Natural killer cell treated with Interleukin-12 subunit alpha and Interleukin-12 subunit beta and Interleukin-15 and Interleukin-18, amount 100 ng/mL, for 72 hours (primary cell): ENCODE measurements around the gene CHMP2A. TPM values are rescaled to one million over a fixed set of nuclear protein-coding genes. Genes with fewer than 3 reads are reported as not detected.
"Not testable (repeated sequence)": the region's sequence is repeated elsewhere in the genome, so short reads cannot be mapped to it uniquely, and the experiment has no call there.

Experiments
- ATAC-seq, 2 donors: fragments of 150-1000 bp; cut with Tn5 transposase in 1 of 2; sonication (Bioruptor Pico), chemical (Tn5 transposase) in 1 of 2; 2 replicates each; pipeline ENCODE4 v1.10.0; 2021
- DNase-seq: peaks from one replicate; pipeline ENCODE4 v3.0.0; 2022; ENCODE audit warnings: low spot score
- H3K27ac Mint-ChIP-seq, 2 donors: 1 replicate in 1 of 2; 2 replicates in 1 of 2; pipeline ENCODE4 v1.8.0; 2022; ENCODE audit warnings: mixed read lengths in 2 of 2, mild to moderate bottlenecking in 1 of 2, moderate library complexity in 1 of 2
- H3K27me3 Mint-ChIP-seq, 2 donors: 1 replicate in 1 of 2; 2 replicates in 1 of 2; pipeline ENCODE4 v1.8.0; 2022; ENCODE audit warnings: mixed read lengths in 2 of 2
- H3K36me3 Mint-ChIP-seq: one replicate; pipeline ENCODE4 v1.8.0; 2022; ENCODE audit warnings: mixed read lengths
- H3K4me1 Mint-ChIP-seq, 2 donors: 1 replicate in 1 of 2; 2 replicates in 1 of 2; pipeline ENCODE4 v1.8.0; 2022; ENCODE audit warnings: low read depth in 2 of 2, mixed read lengths in 2 of 2, mild to moderate bottlenecking in 1 of 2
- H3K4me3 Mint-ChIP-seq: one replicate; pipeline ENCODE4 v1.8.0; 2022; ENCODE audit warnings: mixed read lengths
- H3K9me3 Mint-ChIP-seq: 2 replicates; pipeline ENCODE4 v1.8.0; 2022; ENCODE audit warnings: mixed read lengths
- total RNA-seq, 2 donors: library from RNA; stranded (reverse); gene quantifications; one replicate each; pipeline ENCODE4 v1.2.3, GENCODE V29; 2022

The CHMP2A gene
- total RNA-seq = 10 to 100 TPM; 60.2 to 99.9 TPM

GRCh38 chr19:58554494-58555368, at the start of gene CHMP2A:
TSS of gene CHMP2A (minus strand) at chr19:58555105. CDS start at chr19:58554212, 893 bp downstream.
- peak; percentile 99 for DNase-seq
- H3K36me3 Mint-ChIP-seq = peaks cover 28% of the 10 kb centered on the region
- peaks cover 60% of the 10 kb centered on the region in 2 donors for H3K4me1 Mint-ChIP-seq
- H3K27me3 Mint-ChIP-seq = no peaks in the 10 kb centered on the region
- H3K4me3 Mint-ChIP-seq = peak within 1 kb of the TSS; percentile 99
- ATAC-seq = peak; percentile 63 to 71
- peak within 1 kb of the TSS; percentile 98 to 100 for H3K27ac Mint-ChIP-seq
- no peaks in the 10 kb centered on the region for H3K9me3 Mint-ChIP-seq

- Mint-ChIP-seq H3K4me1 (peaks cover 2 to 3% of the 10 kb centered on the region in 2 donors), H3K27me3 (no peaks in the 10 kb centered on the region), H3K36me3 (peaks cover 3% of the 10 kb centered on the region), H3K4me3 (no peak overlapping the region), H3K27ac (no peak overlapping the region), H3K9me3 (no peaks in the 10 kb centered on the region)
- ATAC-seq (no peak), DNase-seq (no peak)
Measured at GRCh38 chr19:58586133-58586765, 31.3 kb upstream of the CHMP2A start.

- H3K9me3 Mint-ChIP-seq = no peaks in the 10 kb centered on the region
- DNase-seq = no peak
- H3K36me3 Mint-ChIP-seq = peaks cover 5% of the 10 kb centered on the region
- no peak for ATAC-seq
- no peaks in the 10 kb centered on the region for H3K27me3 Mint-ChIP-seq
- H3K4me1 Mint-ChIP-seq = peaks cover 8 to 9% of the 10 kb centered on the region in 2 donors
- no peak overlapping the region for H3K27ac Mint-ChIP-seq
- H3K4me3 Mint-ChIP-seq = no peak overlapping the region
Measured at GRCh38 chr19:58585442-58586132, 30.7 kb upstream of the CHMP2A start.

- H3K27ac Mint-ChIP-seq = no peak overlapping the region
- ATAC-seq (no peak), DNase-seq (no peak)
- peaks cover 8 to 11% of the 10 kb centered on the region in 2 donors for H3K4me1 Mint-ChIP-seq
- peaks cover 5% of the 10 kb centered on the region for H3K36me3 Mint-ChIP-seq
- no peaks in the 10 kb centered on the region for H3K27me3 Mint-ChIP-seq
- H3K4me3 Mint-ChIP-seq = no peak overlapping the region
- no peaks in the 10 kb centered on the region for H3K9me3 Mint-ChIP-seq
Measured at GRCh38 chr19:58584498-58585441, 29.9 kb upstream of the CHMP2A start.

GRCh38 chr19:58582985-58583384, 28.1 kb upstream of the CHMP2A start:
- H3K4me3 Mint-ChIP-seq = no peak overlapping the region
- ATAC-seq = no peak
- no peaks in the 10 kb centered on the region for H3K27me3 Mint-ChIP-seq
- H3K9me3 Mint-ChIP-seq = no peaks in the 10 kb centered on the region
- peaks cover 5% of the 10 kb centered on the region for H3K36me3 Mint-ChIP-seq
- no peak for DNase-seq
- H3K27ac Mint-ChIP-seq = no peak overlapping the region
- H3K4me1 Mint-ChIP-seq = peaks cover 11 to 17% of the 10 kb centered on the region in 2 donors

- ATAC-seq = peak; percentile 96 to 98
- DNase-seq = peak; percentile 90
- H3K27ac Mint-ChIP-seq = peak overlapping the region in 1 of 2 donors; percentile 89
- H3K27me3 Mint-ChIP-seq = no peaks in the 10 kb centered on the region
- no peak overlapping the region for H3K4me3 Mint-ChIP-seq
- peaks cover 5% of the 10 kb centered on the region for H3K36me3 Mint-ChIP-seq
- no peaks in the 10 kb centered on the region for H3K9me3 Mint-ChIP-seq
- H3K4me1 Mint-ChIP-seq = peaks cover 16 to 17% of the 10 kb centered on the region in 2 donors
Measured at GRCh38 chr19:58581227-58582141, 26.6 kb upstream of the CHMP2A start.

GRCh38 chr19:58579473-58580142, 24.7 kb upstream of the CHMP2A start:
- Mint-ChIP-seq H3K27ac (peak overlapping the region; percentile 12 to 22), H3K4me1 (peaks cover 22% of the 10 kb centered on the region in 2 donors), H3K9me3 (no peaks in the 10 kb centered on the region), H3K36me3 (peaks cover 5% of the 10 kb centered on the region), H3K4me3 (no peak overlapping the region), H3K27me3 (no peaks in the 10 kb centered on the region)
- DNase-seq (no peak), ATAC-seq (no peak)

GRCh38 chr19:58578012-58578925, 23.4 kb upstream of the CHMP2A start:
- Mint-ChIP-seq H3K4me1 (peaks cover 31 to 32% of the 10 kb centered on the region in 2 donors), H3K27me3 (no peaks in the 10 kb centered on the region), H3K9me3 (peaks cover 3% of the 10 kb centered on the region), H3K4me3 (peak overlapping the region; percentile 1), H3K36me3 (peaks cover 11% of the 10 kb centered on the region), H3K27ac (peak overlapping the region; percentile 12 to 22)
- ATAC-seq (no peak), DNase-seq (no peak)

- DNase-seq, H3K27me3 Mint-ChIP-seq, H3K9me3 Mint-ChIP-seq, H3K27ac Mint-ChIP-seq, ATAC-seq, H3K4me3 Mint-ChIP-seq: not testable (repeated sequence)
- H3K36me3 Mint-ChIP-seq = peaks cover 11% of the 10 kb centered on the region
- peaks cover 35 to 36% of the 10 kb centered on the region in 2 donors for H3K4me1 Mint-ChIP-seq
Measured at GRCh38 chr19:58577581-58577980, 22.7 kb upstream of the CHMP2A start.

GRCh38 chr19:58575183-58576041, 20.5 kb upstream of the CHMP2A start:
- H3K9me3 Mint-ChIP-seq = peaks cover 3% of the 10 kb centered on the region
- DNase-seq = peak; percentile 92
- peak overlapping the region; percentile 96 to 98 for H3K27ac Mint-ChIP-seq
- peak; percentile 64 to 76 for ATAC-seq
- H3K4me1 Mint-ChIP-seq = peaks cover 34 to 38% of the 10 kb centered on the region in 2 donors
- H3K27me3 Mint-ChIP-seq = no peaks in the 10 kb centered on the region
- H3K4me3 Mint-ChIP-seq = peak overlapping the region; percentile 97
- peaks cover 6% of the 10 kb centered on the region for H3K36me3 Mint-ChIP-seq
